Skin of body (tissue), 2 donors: ENCODE results near the gene TMEM19. TPM values are rescaled to one million over a fixed set of nuclear protein-coding genes. Genes with fewer than 3 reads are reported as not detected.

Experiments
- DNase-seq: peaks from one replicate; lab custom pipeline; 2025; lab: John Stamatoyannopoulos, UW
- total RNA-seq: library from RNA; depleted of rRNA; stranded (reverse); fragments of >200 nt; gene quantifications from one replicate; pipeline ENCODE4 v1.2.3, GENCODE V29; 2014

TMEM19 gene
- total RNA-seq = 36.8 TPM

DNA sequence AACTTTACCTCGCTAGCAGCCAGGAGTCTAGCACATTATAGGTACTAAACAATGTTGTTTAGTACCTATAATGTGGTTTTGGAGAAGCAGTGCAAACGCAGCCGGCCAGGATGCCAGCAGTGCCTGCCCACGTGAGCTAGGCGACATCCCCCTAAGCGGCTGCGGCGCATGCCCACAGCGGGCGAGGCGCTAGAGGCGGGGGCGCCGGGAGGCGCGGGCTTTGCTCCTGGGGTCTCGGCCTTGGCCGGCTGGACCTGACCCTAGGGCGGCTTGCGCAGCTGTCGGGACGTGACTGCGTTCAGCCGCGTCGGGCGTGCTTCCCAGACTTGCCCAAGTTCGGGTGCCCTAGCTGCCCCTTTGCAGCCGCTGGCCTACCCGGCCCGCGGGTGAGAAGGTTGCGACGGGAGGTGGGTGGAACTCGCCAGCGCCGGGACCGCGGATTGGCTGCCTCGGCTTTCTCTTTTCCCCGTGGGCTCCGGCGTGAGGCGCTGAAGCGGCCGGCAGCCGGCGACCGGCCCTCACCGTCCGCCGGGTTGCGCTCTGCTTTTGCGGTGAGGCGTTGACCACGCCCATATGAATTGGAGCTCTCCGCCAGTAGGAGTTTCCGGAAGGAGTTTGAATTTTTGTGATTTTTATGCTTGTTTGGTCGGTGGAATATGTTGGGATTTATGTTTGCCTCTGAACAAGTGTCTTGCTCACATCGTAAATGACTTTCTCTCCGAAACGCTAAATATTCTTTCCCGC, at the start of gene TMEM19:
TSS of gene TMEM19 (plus strand) at position 169 of the 744 bp plus-strand sequence. CDS start 599 bp downstream, outside the sequence.
- peak; percentile 74 for DNase-seq

DNA sequence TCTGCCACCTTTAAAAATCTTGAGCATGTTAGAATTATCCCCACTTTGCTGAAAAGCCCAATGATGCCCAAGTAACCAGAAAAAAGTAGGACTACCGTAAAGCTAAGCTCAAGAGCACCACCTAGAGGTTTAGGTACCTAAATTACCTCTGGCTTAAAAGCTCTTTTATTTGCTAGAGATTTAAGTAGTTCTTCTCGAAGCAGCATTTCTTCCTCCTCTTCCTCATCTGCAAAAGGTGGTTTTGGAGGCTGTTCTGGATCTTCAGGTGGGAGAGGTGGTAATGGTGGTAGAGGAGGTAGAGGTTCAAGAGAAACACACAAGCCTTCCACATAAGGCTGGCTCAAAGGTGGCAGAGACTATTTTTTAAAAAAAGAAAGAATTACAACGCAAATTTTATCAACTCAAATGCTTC, 49.2 kb upstream of the TMEM19 start:
- peak; percentile 28 for DNase-seq

DNA sequence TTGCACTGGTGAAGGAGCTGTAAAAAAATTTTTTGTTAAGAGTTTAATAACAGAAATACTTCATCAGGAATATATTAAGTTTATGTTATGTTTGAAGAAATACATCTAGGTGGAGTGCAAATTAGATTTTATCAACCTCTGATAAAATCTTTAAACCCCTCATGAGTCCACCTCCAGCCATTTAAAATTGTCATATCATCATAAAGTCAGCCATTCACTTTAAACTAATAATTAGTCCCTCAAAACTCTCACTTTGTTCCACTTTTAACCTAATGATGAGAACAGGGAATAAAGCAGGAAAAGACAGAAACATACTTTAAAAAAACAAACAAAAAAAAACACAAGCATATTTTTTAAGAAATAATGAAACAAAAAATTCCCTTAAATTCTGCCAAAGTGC, 47.4 kb upstream of the TMEM19 start:
- DNase-seq = no peak

DNA sequence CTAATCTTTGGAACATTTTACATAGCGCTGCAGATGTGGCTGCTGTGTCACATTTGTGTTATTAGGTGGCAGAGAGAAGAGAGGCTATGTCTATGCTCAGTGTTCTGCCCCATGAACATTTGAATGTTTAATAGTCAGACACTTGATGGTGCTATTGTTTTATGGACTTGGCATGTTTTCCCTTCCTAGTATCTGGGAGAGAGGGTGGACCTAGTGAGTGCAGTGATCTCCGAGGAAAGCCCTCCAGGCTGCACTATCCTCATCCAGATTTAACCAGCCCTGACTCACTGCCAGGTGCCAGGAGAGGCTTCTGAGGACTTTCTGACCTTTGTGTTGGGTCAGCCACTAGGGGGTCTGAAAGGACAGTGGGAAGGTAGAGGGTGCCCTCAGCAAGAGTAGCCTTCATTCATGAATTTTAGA, 46.5 kb upstream of the TMEM19 start:
- no peak for DNase-seq

DNA sequence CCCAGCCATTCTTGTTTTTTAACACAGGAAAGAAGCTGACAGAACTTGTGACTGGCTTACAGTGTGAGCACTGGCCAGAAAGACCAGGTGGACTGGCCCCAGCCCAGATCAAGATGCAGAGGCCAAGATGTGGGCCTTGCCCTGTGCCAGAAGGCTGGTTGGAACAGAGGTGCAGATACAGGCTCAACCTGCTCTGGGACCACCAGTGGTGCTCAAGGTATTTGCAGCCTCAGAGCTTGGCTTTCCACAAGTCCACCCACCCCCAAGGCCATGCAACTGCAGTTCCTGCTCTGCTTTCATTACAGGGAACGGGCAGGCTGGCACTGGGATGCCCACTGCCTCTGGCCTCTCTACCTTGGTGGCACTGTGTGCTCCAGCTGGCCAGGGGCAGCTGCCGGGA, 45.6 kb upstream of the TMEM19 start:
- DNase-seq = no peak

DNA sequence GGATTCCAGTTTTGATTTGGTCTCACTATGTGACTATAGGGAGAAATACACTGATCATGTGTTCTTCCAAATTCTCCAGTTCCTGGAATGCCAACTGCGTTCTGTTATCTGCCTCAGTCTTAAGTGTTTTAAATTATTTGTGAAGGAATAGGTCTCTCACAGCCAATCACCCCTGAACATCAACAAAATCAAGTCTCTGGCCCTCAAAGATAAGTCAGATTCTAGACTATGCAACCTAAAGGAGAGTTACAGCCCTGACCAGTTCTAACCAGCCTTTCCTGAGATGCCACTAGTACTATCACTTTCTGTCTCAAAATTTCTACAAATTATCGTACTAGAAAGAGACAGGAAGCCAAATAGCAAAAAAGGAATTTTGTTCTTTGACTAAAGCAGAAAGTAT, 44.5 kb upstream of the TMEM19 start:
- no peak for DNase-seq

DNA sequence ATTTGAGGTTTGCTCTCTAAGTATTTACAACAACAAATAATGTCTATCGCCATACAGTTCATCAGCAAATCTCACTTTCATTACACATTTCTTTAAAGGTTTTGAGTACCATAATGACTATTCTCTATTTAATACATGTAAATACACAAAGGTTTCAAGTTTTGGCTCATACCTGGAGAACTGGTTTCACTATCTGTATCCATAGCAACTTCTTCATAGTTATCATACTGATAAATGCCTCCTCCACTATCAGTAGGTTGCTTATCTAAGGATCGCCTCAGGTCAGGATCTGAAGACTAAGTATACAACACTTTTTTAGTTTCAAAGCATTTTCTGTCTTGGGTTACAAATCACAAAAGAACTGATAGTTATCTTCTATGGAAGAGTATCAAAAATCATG, 43.6 kb upstream of the TMEM19 start:
- no peak for DNase-seq

DNA sequence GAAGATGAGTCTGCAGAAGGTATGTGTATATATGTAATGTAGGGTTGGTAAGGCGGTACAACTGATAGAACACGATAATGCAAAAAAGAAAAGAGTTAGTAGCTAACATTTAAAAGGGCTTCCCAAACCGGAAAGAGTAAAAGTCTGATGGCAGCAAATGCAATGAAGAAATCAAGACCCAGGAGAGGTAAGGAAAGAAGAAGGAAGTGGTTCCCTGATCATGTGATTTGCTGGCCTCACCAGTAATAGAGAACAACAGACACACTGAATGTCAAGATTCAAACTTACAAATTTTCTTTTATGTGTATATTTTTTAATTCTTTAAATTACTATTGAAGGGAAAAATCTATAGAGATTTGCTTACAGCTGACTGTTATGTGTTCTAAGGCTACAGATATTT, 40.6 kb upstream of the TMEM19 start:
- no peak for DNase-seq

DNA sequence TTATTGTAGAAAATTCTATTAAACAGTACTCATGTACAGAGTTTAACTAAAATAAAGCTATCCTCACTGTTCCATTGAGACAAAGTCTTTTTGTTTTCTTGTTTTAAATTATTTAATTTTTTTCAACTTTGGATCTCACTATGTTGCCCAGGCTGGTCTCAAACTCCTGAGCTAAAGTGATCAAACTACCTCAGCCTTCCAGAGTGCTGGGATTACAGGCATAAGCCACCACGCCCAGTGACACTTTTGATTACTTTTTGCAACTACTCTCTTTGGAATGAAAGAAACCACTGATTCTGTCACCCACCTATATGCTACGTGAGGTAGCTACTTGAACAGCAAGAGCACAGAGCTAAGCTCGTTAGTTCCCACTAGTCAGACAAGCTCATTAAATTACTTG, 39.4 kb upstream of the TMEM19 start:
- no peak for DNase-seq

DNA sequence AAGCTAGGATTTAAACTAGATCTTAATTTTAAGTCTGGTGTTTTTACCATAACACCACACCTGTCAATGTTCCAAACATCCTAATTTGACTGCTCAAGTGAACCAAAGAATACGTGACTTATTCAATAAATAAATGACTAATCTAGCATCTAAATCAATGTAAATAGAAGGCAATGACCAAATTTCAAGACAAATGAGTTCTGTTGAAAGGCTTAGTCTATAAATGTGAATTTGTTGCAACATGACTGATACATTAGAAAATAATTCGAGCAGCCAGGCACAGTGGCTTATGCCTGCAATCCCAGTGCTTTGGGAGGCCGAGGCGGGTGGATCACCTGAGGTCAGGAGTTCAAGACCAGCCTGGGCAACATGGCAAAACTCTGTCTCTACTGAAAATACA, 37.3 kb upstream of the TMEM19 start:
- DNase-seq = no peak

DNA sequence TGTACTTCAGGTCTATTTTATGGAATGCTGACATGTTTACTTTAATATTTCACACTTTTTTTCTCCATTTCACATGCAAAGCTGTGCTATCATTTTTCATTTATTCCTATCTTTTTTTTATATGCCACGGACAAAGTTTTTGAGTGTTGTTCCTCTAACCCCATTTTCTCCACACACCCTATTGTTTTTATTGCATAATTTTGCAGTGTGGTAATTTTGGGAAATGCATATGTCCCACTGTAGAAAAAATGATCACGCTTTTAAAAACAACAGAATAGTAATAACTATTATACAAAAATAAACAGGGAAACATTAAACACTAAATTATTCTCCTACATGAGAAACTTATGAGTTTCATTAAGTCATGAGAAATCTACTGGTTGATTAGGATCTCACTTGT, 36.5 kb upstream of the TMEM19 start:
- no peak for DNase-seq

DNA sequence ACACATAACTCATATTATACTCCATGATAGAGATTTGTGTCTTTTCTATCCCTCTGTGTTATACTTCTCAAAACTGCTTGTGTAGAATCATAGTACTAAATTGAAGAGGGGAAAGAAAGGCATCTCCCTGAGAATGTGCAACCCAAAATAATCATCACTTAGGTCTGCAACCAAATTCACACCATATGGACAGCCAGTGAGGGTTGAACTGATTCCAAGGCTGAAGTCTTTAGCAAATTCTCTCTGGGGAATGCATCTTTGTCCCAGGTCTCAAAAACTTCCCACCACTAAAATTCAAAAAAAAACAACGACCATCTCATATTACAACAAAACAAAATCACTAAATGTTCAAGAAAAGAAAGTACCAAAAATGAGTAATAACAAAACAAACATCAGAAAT, 33.2 kb upstream of the TMEM19 start:
- no peak for DNase-seq

DNA sequence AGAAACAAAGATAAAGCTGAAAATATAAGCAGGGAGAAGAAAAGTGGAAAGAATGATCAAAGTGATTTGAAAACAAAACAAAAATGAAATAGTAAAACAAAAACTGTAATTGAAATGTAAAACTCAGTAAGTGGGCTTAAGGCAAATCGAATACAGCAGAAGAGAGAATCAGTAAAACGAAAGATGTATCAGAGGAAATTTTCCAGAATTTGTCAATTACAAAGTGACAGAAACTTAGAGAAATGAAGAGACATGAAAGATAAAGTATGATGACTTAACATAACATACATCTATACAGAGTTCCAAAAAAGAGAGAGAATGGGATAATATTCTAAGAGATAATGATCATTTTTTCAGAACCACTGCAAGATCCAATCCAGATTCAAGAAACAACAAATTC, 32.7 kb upstream of the TMEM19 start:
- no peak for DNase-seq

DNA sequence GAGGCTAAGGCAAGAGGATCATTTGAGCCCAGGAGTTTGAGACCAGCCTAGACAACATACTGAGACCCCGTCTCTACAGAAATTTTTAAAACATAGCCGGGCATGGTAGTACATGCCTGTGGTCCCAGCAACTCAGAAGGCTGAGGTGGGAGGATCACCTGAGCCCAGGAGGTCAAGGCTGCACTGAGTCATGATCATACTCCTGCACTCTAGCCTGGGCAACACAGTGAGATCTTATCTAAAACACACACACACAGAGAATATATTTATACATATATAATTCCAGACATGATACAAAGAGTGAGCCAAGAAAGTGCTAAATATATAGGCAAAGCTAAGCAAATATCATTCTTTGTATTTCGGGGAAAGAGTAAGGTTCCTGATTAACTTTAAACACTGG, 31.7 kb upstream of the TMEM19 start:
- no peak for DNase-seq

DNA sequence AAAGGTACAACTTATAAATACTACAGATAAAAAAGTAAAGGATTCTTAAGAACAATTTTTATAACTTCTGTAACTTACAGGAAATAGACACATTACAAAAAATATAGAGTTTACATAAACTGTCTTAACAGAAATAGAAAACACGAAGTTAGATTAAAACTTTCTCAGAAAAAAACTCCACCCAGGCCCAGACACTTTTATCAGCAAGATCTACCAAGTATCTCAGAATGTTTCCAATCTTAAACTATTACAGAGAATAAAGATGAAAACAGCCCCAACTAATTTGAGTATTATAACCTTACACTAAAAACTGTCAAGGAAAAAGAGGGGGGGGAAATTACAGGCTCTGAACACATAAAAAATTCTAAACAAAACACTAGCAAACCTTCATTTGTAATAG, 30.4 kb upstream of the TMEM19 start:
- no peak for DNase-seq

DNA sequence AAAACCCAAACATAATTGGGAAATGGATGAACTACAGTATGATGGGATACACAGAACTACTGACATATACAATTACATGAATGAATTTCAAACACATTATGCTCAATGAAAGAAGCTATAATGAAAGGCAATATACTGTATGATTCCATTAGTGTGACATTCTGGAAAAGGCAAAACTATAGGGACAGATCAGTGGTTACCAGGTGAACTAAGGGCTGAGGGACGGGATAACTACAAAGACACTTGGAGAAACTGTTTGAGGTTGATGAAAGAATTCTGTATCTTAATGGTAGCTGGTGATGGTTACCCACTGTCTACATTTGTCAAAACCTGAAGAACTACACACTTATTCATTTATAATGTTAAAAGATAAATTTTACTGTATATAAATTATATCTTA, 30.0 kb upstream of the TMEM19 start:
- no peak for DNase-seq

DNA sequence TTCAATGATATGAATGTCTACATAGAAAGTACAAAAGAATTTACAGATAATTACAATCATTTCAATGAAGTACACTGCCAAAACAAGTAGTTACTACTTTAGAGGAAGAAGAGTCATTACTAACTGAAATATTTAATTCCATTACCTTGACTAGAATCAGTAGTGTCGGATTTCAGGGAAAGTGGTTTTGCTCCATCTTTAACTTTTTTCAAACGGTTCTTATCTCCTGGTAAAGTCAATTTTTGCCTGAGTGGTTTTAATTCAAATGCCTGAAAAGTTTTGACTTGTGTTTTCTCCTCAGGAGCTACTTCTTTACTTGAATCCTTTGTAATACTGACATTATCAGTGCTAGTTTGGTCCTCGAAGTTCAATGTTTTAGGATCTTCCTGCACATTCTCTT, 29.1 kb upstream of the TMEM19 start:
- DNase-seq = no peak

DNA sequence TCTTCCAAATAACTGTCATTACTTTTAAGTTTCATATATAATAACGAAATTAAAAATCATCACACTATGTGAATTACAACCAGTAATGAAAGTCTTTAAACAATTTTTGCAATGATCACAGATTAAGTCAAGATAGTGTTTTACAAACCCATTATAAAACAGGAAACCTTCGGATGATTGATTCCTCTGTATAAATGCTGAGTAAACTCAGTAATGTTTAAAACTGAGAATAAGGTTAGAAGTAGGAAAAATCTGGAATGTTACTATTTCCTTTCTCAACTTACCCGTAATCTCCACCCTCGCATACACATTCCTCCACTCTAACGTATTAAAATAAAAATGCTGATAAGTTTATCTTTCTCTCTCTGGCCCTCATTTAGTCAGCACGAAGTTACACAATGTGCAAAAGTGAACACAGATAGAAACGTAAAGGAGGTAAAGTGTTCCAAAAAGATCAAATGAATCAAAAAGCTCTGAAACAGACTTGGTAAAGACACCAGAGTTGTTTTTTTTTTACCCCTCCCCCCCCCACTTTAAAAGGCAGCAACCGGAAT, 23.8 kb upstream of the TMEM19 start:
- DNase-seq = peak; percentile 15

DNA sequence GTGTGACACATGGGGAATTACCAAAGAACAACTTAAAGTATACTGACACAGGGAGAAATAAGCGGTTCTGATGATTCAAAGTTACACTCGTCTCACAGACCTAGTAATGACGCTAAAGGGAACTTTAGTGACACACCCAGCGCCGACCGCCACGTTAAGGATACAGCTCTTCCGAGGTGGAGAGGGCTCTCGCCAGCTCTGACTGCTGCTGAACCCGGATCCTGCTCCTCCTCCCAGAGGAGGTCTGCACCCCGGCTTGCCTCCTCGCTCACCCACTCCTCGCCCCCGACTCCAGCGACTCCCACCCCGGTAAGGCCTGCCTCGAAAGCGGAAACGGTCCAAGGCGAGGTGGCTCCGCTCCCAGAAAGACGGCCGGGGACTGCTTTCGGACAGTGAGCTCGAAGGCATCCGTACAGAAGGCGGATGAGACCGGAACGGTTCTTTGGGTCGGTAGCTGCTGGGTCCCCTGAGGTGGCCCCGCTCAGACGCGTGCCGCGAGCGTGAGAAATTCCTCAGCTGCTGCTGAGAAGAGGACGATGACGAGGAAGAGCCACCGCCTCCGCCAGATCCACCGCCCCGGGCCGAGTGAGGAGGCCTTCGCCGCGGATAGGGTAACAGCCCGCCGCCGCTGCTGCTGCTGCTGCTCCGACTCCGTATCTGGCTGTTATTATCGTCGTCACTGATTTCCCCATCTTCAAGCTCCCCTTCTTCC, 22.9 kb upstream of the TMEM19 start:
- peak; percentile 63 for DNase-seq

DNA sequence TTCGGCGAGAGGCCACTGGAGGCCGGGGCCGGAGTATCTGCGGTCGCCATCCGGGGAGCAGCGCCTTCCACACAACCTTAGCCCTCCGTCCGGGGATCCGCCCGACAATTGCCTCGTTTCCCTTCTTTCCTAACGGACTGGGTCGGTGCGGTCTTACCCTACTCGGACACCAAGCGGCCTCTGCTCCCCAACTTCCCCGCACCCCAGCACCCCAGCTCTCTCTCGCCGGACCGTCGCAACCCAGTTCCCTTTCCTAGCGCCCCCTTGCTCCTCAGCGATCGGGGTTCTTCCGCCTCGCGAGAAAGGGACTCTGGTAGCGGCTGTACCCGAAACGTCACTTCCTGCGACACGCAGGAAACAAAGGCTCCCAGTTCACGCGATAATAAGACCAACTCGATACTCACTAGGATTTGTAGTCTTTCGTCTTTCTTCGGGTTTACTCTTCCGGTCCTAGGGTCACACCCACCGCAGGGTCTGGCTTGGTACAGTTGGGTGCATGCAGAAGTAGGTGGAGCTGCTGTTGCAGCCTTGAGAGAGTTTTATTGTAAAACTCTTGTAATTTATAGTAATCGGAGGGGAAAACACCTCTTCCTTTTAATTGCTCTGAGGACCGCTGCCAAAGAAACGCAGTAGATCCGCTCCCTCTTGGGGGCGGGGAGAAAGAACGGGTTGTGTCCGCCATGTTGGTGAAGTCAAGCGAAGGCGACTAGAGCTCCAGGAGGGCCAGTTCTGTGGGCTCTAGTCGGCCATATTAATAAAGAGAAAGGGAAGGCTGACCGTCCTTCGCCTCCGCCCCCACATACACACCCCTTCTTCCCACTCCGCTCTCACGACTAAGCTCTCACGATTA, 22.1 kb upstream of the TMEM19 start, which contains the start of the genes THAP2 and ZFC3H1:
TSS of gene THAP2 (plus strand) at position 741 of the 850 bp plus-strand sequence. CDS start 209 bp downstream, outside the sequence.
TSS of gene ZFC3H1 (minus strand) at position 288 of the 850 bp plus-strand sequence. CDS start at position 50, 238 bp downstream.
- peak; percentile 99 for DNase-seq

DNA sequence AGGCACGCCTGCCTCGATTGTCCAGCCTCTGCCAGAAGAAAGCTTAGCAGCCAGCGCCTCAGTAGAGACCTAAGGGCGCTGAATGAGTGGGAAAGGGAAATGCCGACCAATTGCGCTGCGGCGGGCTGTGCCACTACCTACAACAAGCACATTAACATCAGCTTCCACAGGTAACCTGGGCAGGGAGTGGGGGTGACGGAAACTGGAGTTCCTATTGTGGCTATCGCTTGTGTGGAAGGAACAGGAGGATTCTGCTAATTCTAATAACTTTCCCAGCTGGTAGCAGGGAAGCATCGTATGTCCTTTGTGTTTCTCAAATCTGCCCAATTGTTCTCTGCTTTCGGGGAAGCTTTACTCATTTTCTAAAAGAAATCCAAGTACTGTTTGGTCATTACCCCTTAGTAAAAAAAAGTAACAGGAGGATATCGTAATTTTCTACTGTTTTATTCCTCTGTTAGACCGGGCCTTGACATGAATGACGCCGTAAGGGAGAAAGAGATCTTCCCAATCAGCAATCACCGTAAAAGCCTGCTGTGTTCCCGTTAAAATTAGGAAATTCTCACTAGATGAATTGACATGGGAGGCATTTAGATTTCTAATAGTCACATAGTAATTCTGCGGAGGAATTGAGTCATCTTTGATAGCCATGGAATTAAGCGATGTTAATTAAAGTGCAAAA, 21.3 kb upstream of the TMEM19 start:
- DNase-seq = peak; percentile 51
